Measurements from ENCODE around the gene HUNK.

Gene HUNK

DNA sequence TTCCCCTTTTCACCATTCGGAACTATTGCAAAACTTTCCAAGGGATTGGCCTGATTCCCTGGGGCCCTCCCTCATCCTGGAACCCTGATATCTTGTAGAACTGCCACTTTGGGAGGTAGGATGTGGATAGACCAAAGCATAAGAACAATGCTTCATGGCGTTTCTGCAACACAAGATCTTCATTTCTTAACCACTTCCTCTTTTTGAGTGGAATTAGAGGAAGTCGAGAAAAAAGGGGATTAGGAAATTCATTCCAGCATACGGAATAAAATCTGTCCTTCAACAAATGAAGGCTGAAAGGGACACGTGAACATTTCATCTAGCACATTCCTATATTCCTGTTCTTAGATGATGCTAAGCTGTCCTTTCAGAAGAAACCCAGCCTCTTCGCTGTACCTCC is 149.3 kb downstream of the HUNK start:
- TF ChIP-seq, protein P1, sequence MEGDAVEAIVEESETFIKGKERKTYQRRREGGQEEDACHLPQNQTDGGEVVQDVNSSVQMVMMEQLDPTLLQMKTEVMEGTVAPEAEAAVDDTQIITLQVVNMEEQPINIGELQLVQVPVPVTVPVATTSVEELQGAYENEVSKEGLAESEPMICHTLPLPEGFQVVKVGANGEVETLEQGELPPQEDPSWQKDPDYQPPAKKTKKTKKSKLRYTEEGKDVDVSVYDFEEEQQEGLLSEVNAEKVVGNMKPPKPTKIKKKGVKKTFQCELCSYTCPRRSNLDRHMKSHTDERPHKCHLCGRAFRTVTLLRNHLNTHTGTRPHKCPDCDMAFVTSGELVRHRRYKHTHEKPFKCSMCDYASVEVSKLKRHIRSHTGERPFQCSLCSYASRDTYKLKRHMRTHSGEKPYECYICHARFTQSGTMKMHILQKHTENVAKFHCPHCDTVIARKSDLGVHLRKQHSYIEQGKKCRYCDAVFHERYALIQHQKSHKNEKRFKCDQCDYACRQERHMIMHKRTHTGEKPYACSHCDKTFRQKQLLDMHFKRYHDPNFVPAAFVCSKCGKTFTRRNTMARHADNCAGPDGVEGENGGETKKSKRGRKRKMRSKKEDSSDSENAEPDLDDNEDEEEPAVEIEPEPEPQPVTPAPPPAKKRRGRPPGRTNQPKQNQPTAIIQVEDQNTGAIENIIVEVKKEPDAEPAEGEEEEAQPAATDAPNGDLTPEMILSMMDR (conservative IDR thresholded peaks at IDR 0.05; ENCODE audit: low read depth, low read length): no peak
- H3K4me2 ChIP-seq: no peak overlapping the region
- H3K36me3 ChIP-seq (ENCODE audit: insufficient read depth): no peaks in the 10 kb centered on the region
- H2AFZ ChIP-seq (ENCODE audit: low read depth): no peak overlapping the region
- H3K4me1 ChIP-seq (ENCODE audit: low read depth, poor library complexity, severe bottlenecking): no peaks in the 10 kb centered on the region
- no peaks in the 10 kb centered on the region for H3K27me3 ChIP-seq (ENCODE audit: insufficient read depth, low read depth)
- no peak overlapping the region for H3K9ac ChIP-seq
- H3K79me2 ChIP-seq (ENCODE audit: insufficient read depth, low read depth): no peaks in the 10 kb centered on the region
- H4K20me1 ChIP-seq (ENCODE audit: insufficient read depth): no peaks in the 10 kb centered on the region
- H3K27ac ChIP-seq: no peak overlapping the region
- no peak overlapping the region for H3K4me3 ChIP-seq (IDR thresholded peaks at IDR 0.05; ENCODE audit: insufficient read depth, low read depth, low read length)

DNA sequence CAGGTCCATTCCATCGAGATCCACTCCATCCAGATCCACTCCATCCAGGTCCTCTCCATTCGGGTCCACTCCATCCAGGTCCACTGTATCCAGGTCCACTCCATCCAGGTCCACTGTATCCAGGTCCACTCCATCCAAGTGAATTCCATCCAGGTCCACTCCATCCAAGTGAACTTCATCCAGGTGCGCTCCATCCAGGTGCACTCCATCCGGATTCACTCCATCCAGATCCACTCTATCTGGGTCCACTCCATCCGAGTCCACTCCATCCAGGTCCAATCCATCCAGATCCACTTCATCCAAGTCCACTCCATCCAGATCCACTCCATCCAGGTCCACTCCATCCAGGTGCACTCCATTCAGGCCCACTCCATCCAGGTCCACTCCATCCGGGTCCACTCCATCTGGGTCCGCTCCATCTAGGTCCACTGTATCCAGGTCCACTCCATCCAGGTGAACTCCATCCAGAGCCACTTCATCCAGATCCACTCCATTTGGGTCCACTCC is 157.4 kb downstream of the HUNK start:
- H3K79me2 ChIP-seq (ENCODE audit: insufficient read depth, low read depth): no peaks in the 10 kb centered on the region
- no peak overlapping the region for H2AFZ ChIP-seq (ENCODE audit: low read depth)
- TF ChIP-seq, protein P1 (conservative IDR thresholded peaks at IDR 0.05; ENCODE audit: low read depth, low read length): no peak
- no peak overlapping the region for H3K9ac ChIP-seq
- H3K4me1 ChIP-seq (ENCODE audit: low read depth, poor library complexity, severe bottlenecking): no peaks in the 10 kb centered on the region
- H3K4me3 ChIP-seq (IDR thresholded peaks at IDR 0.05; ENCODE audit: insufficient read depth, low read depth, low read length): no peak overlapping the region
- H3K4me2 ChIP-seq: no peak overlapping the region
- no peaks in the 10 kb centered on the region for H3K36me3 ChIP-seq (ENCODE audit: insufficient read depth)
- no peak overlapping the region for H3K27ac ChIP-seq
- H4K20me1 ChIP-seq (ENCODE audit: insufficient read depth): no peaks in the 10 kb centered on the region
- no peaks in the 10 kb centered on the region for H3K27me3 ChIP-seq (ENCODE audit: insufficient read depth, low read depth)

DNA sequence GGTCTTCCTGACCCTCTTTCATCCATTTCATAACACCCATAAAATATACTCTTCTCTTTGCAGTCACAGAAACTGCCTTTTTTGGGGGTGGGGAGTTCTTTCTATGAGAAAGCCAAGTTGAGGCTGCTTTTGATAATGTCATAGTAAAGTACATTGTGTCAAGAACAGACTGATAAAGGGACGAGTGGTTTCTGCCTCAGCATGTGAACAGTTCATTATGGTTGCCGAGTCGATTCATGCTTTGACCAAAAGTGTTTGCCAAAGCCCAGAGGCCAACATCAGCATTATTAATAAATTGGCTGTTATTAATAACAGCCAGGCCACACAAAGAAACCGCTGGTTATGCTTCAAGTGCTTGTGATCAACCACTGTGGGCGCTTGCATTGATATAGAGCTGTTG is 162.0 kb downstream of the HUNK start:
- TF ChIP-seq, protein P1 (conservative IDR thresholded peaks at IDR 0.05; ENCODE audit: low read depth, low read length): no peak
- no peak overlapping the region for H2AFZ ChIP-seq (ENCODE audit: low read depth)
- H3K36me3 ChIP-seq (ENCODE audit: insufficient read depth): no peaks in the 10 kb centered on the region
- H3K27me3 ChIP-seq (ENCODE audit: insufficient read depth, low read depth): no peaks in the 10 kb centered on the region
- H3K9ac ChIP-seq: no peak overlapping the region
- no peak overlapping the region for H3K27ac ChIP-seq
- H3K4me3 ChIP-seq (IDR thresholded peaks at IDR 0.05; ENCODE audit: insufficient read depth, low read depth, low read length): no peak overlapping the region
- no peaks in the 10 kb centered on the region for H4K20me1 ChIP-seq (ENCODE audit: insufficient read depth)
- no peak overlapping the region for H3K4me2 ChIP-seq
- no peaks in the 10 kb centered on the region for H3K4me1 ChIP-seq (ENCODE audit: low read depth, poor library complexity, severe bottlenecking)
- H3K79me2 ChIP-seq (ENCODE audit: insufficient read depth, low read depth): no peaks in the 10 kb centered on the region

DNA sequence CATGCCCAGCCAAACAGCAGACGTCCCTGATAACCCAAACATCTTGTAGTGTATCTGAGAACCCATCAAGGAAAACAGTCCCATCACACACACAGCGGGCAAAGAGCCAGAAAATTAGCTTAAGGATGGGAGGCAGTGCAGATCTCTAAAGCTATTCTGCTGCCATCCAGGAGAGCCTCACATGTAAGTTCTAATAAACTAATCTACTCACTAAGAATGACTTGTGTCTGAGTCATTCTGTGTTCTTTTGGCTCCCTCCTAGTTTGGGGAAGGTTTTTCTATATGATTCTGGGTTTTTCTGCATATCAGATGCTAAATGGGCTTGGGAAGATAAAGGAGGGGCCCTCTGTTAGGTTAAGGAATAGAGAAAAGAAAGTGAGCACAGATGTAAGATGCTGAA is 162.8 kb downstream of the HUNK start:
- Histone ChIP-seq H3K27me3 (ENCODE audit: insufficient read depth, low read depth) (no peaks in the 10 kb centered on the region), H3K9ac (no peak overlapping the region), H3K79me2 (ENCODE audit: insufficient read depth, low read depth) (no peaks in the 10 kb centered on the region), H4K20me1 (ENCODE audit: insufficient read depth) (no peaks in the 10 kb centered on the region), H3K36me3 (ENCODE audit: insufficient read depth) (no peaks in the 10 kb centered on the region), H2AFZ (ENCODE audit: low read depth) (no peak overlapping the region), H3K4me2 (no peak overlapping the region), H3K27ac (no peak overlapping the region), H3K4me3 (IDR thresholded peaks at IDR 0.05; ENCODE audit: insufficient read depth, low read depth, low read length) (no peak overlapping the region), H3K4me1 (ENCODE audit: low read depth, poor library complexity, severe bottlenecking) (no peaks in the 10 kb centered on the region)
- TF ChIP-seq, protein P1 (conservative IDR thresholded peaks at IDR 0.05; ENCODE audit: low read depth, low read length): no peak
